GM19035 (cell line): ENCODE measurements around the gene DCTD.

ENCODE experiments used
- ATAC-seq: cut with Tn5 transposase; IDR thresholded peaks from one replicate; pipeline ENCODE4 v1.9.1; 2021; ENCODE audit not compliant: unreplicated experiment

The DCTD gene

GRCh38 chr4:182917182-182918043, at the start of gene DCTD:
TSS of gene DCTD (minus strand) at chr4:182917386. CDS start at chr4:182915568, 1,818 bp downstream.
- peak; percentile 83 for ATAC-seq

GRCh38 chr4:182960746-182961145, 43.6 kb upstream of the DCTD start:
- no peak for ATAC-seq

DNA sequence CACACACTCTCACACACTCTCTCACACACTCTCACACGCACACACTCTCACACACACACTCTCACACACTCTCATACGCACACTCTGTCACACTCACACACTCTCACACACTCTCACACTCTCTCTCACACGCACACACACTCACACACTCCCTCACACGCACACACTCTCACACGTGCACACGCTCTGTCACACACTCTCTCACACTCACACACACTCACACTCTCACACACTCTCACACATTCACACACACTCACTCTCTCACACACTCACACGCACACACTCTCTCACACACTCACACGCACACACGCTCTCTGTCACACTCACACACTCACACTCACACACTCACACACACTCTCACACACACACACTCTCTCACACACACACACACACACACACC, 43.0 kb upstream of the DCTD start:
- ATAC-seq = no peak

DNA sequence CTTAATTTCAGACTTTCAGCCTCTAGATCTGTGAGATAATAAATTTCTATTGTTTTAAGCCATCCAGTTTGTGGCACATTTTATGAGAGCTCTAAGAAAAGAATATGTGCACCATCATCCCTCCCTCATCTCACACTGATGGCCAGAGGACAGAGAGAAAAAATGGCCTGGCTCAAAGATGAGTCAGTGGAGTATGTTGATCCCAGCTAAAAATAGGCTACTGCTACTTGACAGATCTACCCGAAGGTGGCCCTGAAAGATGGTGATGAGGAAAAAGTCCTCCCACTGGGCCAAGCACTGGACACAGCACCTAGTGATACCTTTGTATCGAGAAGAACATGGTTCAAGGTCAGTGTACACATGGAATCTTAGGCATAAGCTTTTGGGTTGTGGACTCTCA, 38.2 kb upstream of the DCTD start:
- no peak for ATAC-seq

DNA sequence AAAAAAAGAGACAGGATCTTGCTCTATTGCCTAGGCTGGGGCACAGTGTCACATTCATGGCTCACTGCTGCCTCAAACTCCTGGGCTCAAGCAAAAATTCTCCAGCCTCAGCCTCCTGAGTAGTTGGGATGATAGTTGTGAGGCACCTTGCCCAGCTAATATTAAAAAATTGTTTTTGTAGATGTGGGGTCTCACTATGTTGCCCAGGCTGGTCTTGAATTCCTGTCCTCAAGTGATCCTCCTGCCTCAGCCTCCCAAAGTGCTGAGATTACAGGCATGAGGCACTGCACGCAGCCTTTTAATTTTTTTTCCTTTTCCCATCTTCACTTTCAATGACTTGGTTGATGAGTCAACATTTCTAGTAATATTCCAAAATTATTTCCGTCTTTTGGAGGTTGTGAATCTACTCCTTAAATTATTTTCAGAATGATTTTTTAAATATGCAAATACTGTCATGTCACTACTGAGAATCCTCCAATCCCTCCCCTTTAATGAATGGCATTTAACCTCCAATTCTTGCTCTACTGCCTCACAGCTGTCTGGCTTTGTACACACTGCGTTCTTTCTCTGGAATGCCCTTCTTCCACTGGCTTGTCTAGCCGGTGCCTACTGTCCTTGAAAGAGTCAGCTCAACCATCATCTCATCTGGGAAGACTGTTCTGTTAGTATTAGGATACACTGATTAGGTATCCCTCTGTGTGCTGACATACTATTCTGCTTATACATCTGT, 27.5 kb upstream of the DCTD start:
- peak; percentile 56 for ATAC-seq

GRCh38 chr4:182939680-182940079, 22.5 kb upstream of the DCTD start:
- ATAC-seq = no peak

- peak; percentile 98 for ATAC-seq
These were observed 21.0 kb upstream of the DCTD start for GRCh38 chr4:182938205-182938645.

- peak; percentile 39 for ATAC-seq
These were observed 20.4 kb upstream of the DCTD start for GRCh38 chr4:182937268-182938204.

DNA sequence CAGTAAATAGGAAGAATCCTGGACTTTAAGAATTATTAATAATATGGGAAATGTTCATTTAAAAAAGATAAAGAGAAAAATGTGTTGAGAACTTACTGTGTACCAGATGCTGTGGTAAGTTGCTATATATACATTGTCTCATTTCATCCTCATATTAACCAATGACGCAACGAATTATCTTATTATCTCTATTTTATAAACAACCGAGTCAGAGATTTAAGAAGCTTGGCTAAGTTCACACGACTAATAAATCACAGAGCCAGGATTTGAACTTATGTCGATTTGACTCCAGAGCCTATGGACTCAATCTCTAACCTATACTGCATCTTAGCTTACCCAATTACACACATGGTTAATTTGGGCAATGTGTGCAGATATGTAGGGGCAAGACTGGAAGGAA, 15.5 kb upstream of the DCTD start:
- no peak for ATAC-seq

GRCh38 chr4:182931691-182932345, 14.6 kb upstream of the DCTD start:
- ATAC-seq = no peak

GRCh38 chr4:182930889-182931288, 13.7 kb upstream of the DCTD start:
- ATAC-seq = no peak

- ATAC-seq = no peak
These were observed 12.1 kb upstream of the DCTD start for GRCh38 chr4:182929296-182929695.

GRCh38 chr4:182928061-182928460, 10.9 kb upstream of the DCTD start:
- no peak for ATAC-seq

GRCh38 chr4:182927505-182927904, 10.3 kb upstream of the DCTD start:
- no peak for ATAC-seq

DNA sequence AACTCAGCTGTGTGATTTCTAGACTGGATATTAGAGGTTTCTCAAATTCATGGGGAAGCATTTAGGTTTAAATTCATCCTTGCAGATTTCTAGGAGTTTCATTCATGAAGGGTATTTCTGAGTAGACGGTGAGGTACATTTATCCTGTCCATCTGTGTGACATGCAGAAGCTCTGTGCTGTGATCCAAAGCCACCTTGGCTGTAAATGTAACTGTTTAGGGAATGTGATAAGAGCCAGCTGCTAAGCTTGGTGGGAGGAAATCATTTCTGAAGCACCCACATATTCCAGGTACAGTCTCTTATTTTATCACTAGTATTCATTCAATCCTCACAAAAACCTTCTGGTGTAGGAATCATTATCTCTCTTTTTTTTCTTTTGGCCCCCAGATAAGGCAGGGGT, 8.7 kb upstream of the DCTD start:
- no peak for ATAC-seq

DNA sequence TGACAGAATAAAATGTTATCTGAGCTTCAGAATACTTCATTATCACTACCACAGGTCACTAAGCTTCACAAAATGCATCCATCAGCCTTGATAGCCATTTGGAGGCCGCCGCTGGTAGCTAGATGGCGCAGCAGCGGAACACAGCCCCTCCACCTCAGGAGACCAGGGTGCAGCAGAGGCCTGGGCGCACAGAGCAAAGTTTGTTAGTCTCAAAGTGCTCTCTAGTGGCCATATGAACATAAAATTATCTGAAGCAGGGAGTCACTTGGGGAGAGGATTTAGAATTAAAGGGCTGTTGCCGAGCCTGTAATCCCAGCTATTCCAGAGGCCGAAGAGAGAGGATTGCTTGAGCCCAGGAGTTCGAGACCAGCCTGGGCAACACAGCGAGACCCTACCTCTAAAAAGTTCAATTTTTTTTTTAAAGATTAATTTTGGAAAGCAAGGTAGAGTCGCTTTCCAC, 8.1 kb upstream of the DCTD start:
- ATAC-seq = peak; percentile 100

DNA sequence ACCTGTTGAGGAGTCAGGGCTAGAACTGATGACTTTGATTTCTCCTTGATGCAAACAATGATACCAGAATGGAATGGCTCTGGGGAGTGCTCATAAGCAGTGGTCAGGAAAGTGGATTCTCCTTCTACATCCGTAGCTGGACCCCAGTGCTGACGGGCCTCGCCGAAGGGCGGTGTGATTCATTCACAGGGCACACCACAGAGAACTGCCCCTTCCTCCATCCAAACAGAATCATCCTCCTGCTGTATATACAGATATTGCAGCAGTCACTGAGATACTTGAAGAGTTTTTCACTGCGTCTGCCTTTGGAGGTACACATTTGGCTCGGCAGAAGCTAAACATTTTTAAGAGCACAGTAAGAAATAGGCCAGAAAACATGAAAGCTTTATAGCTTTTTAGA, 7.3 kb upstream of the DCTD start:
- no peak for ATAC-seq

GRCh38 chr4:182923796-182924340, 6.7 kb upstream of the DCTD start:
- no peak for ATAC-seq

DNA sequence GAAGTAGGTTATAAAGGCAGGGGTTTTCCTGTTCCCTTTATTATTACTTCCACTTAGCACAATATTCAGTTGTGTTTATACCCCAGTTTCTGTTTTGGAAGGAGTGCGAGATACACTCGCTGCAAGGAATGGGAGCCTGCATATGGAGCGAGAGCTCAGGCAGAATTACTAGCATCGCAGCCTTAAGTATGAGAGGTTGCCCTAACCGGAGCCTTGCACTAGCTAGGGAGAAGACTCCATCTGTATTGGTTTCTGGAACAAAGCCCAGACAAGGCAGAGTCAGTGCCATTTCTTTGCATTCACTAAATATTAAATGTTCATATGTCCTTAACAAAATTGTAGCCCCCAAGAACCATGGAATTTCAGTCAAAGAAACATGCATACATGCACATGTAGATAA, 6.2 kb upstream of the DCTD start:
- ATAC-seq = no peak
